Tibial nerve (tissue), 4 donors: ENCODE measurements around the gene TOM1L1. TPM values are rescaled to one million over a fixed set of nuclear protein-coding genes. Genes with fewer than 3 reads are reported as not detected.

Experiments used
- DNase-seq, 2 donors: peaks; one replicate each; pipeline ENCODE4 v3.0.0-alpha.2; 2019; ENCODE audit warnings: low spot score in 2 of 2
- H3K27ac ChIP-seq, 4 donors: fragments of 200-600 bp; sonication (generic) in 3 of 4; one replicate each; pipeline ENCODE4 v1.5.1; 2017 to 2019; ENCODE audit warnings: mild to moderate bottlenecking in 1 of 4
- H3K27me3 ChIP-seq, 2 donors: fragments of 200-600 bp; sonication (generic) in 1 of 2; one replicate each; pipeline versions ENCODE4 v1.5.1 to v1.6.0; 2017 to 2019
- H3K36me3 ChIP-seq, 3 donors: fragments of 200-600 bp; sonication (generic); one replicate each; pipeline ENCODE4 v1.5.1; 2018 to 2019
- H3K4me1 ChIP-seq, 4 donors: fragments of 200-600 bp; sonication (generic) in 3 of 4; one replicate each; pipeline ENCODE4 v1.5.1; 2017 to 2019
- H3K4me3 ChIP-seq, 4 donors: fragments of 200-600 bp; sonication (generic) in 3 of 4; one replicate each; pipeline ENCODE4 v1.5.1; 2017 to 2019; ENCODE audit warnings: mild to moderate bottlenecking in 1 of 4, moderate library complexity in 1 of 4
- H3K9me3 ChIP-seq, 4 donors: fragments of 200-600 bp; sonication (generic) in 3 of 4; one replicate each; pipeline ENCODE4 v1.5.1; 2017 to 2019
- EP300 ChIP-seq, 2 donors: sonication (generic); formaldehyde crosslinking; IDR thresholded peaks; one replicate each; pipeline ENCODE4 v1.6.1; 2017; ENCODE audit warnings: antibody characterized with exemption in 2 of 2, mild to moderate bottlenecking in 1 of 2
- POLR2A ChIP-seq, 2 donors: fragments of 450-650 bp; IDR thresholded peaks; one replicate each; pipeline ENCODE4 v1.6.1; 2017; ENCODE audit warnings: antibody characterized with exemption in 2 of 2, mild to moderate bottlenecking in 2 of 2, moderate library complexity in 2 of 2
- WGBS, 2 donors: methylation state at CpG; one replicate each; pipeline ENCODE4 v1.1.5; 2018; 5-methylcytosine and 5-hydroxymethylcytosine counted together
- total RNA-seq, 4 donors: library from RNA; depleted of rRNA; stranded (reverse); fragments of >200 nt; gene quantifications; one replicate each; pipeline ENCODE4 v1.1.0, GENCODE V29; 2016
- TF ChIP-seq, protein P1 (sequence below), 5 experiments: fragments of 200-600 bp in 3 of 5; fragments of 450-650 bp in 2 of 5; sonication (generic) in 3 of 5; IDR thresholded peaks; one replicate each; pipeline ENCODE4 v1.5.1; 2016 to 2019; ENCODE audit warnings: antibody characterized with exemption in 5 of 5, mild to moderate bottlenecking in 3 of 5, moderate library complexity in 2 of 5

Gene TOM1L1
- total RNA-seq, 4 donors from 2014 or later = 8.6 to 27.4 (median 17.1) TPM

DNA sequence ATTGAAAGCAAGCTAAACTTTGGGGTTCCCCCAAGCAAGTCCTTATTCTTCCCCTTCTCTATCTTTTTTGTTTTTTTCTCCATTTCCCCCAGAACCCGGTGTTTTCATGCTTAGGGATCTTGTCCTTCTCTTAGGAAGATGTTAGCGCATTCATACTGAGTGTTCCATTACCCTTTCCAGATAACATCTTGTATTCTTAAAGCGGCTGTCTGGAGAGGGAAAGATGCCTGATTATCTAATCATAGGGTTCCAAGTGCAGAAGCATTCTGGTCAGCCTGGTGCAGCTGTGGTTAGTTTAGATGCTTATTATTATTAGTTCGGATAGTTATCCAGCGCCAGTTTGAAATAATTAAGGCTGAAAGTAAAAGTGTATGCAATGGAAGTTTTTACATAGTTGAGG, 2.0 kb downstream of the TOM1L1 start:
- 80 to 83% methylated on average over 5 of the region's 5 CpGs for WGBS, 2 donors
- Histone ChIP-seq H3K36me3 (no peaks in the 10 kb centered on the region), H3K4me1 (peaks cover 0 to 21% (median 0%) of the 10 kb centered on the region in 4 donors), H3K27ac (no peak overlapping the region), H3K27me3 (peaks cover 0 to 5% of the 10 kb centered on the region in 2 donors), H3K9me3 (no peaks in the 10 kb centered on the region), H3K4me3 (no peak overlapping the region)
- TF ChIP-seq, protein P1, sequence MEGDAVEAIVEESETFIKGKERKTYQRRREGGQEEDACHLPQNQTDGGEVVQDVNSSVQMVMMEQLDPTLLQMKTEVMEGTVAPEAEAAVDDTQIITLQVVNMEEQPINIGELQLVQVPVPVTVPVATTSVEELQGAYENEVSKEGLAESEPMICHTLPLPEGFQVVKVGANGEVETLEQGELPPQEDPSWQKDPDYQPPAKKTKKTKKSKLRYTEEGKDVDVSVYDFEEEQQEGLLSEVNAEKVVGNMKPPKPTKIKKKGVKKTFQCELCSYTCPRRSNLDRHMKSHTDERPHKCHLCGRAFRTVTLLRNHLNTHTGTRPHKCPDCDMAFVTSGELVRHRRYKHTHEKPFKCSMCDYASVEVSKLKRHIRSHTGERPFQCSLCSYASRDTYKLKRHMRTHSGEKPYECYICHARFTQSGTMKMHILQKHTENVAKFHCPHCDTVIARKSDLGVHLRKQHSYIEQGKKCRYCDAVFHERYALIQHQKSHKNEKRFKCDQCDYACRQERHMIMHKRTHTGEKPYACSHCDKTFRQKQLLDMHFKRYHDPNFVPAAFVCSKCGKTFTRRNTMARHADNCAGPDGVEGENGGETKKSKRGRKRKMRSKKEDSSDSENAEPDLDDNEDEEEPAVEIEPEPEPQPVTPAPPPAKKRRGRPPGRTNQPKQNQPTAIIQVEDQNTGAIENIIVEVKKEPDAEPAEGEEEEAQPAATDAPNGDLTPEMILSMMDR (IDR thresholded peaks at IDR 0.05) = no peak
- no peak for TF ChIP-seq POLR2A (IDR thresholded peaks at IDR 0.05)
- TF ChIP-seq EP300 (IDR thresholded peaks at IDR 0.05) = no peak
- no peak for DNase-seq

- WGBS, 2 donors = 11 to 36% methylated on average over 1 of the region's 1 CpG
- no peak for DNase-seq
- H3K27ac ChIP-seq = no peak overlapping the region
- no peaks in the 10 kb centered on the region for H3K9me3 ChIP-seq
- H3K36me3 ChIP-seq = no peaks in the 10 kb centered on the region
- peaks cover 0 to 21% (median 0%) of the 10 kb centered on the region in 4 donors for H3K4me1 ChIP-seq
- peaks cover 0 to 5% of the 10 kb centered on the region in 2 donors for H3K27me3 ChIP-seq
- no peak overlapping the region for H3K4me3 ChIP-seq
- no peak for TF ChIP-seq EP300 (IDR thresholded peaks at IDR 0.05)
- TF ChIP-seq, protein P1 (IDR thresholded peaks at IDR 0.05) = no peak
- TF ChIP-seq POLR2A (IDR thresholded peaks at IDR 0.05) = no peak
These were observed 2.7 kb downstream of the TOM1L1 start for GRCh38 chr17:54903375-54903774.

GRCh38 chr17:54906683-54907082, 6.0 kb downstream of the TOM1L1 start:
- WGBS, 2 donors = 86 to 88% methylated on average over 7 of the region's 7 CpGs

GRCh38 chr17:54907376-54907775, 6.7 kb downstream of the TOM1L1 start:
- Histone ChIP-seq H3K4me3 (no peak overlapping the region), H3K36me3 (no peaks in the 10 kb centered on the region), H3K9me3 (no peaks in the 10 kb centered on the region), H3K27ac (no peak overlapping the region), H3K4me1 (no peaks in the 10 kb centered on the region), H3K27me3 (no peaks in the 10 kb centered on the region)
- TF ChIP-seq, protein P1 (IDR thresholded peaks at IDR 0.05) = no peak
- TF ChIP-seq EP300 (IDR thresholded peaks at IDR 0.05) = no peak
- no peak for TF ChIP-seq POLR2A (IDR thresholded peaks at IDR 0.05)
- 95 to 97% methylated on average over 5 of the region's 5 CpGs for WGBS, 2 donors
- no peak for DNase-seq

More at GRCh38 chr17:54906683-54907082, 6.0 kb downstream of the TOM1L1 start:
- Histone ChIP-seq H3K27me3 (no peaks in the 10 kb centered on the region), H3K9me3 (no peaks in the 10 kb centered on the region), H3K4me1 (peaks cover 0 to 1% (median 0%) of the 10 kb centered on the region in 4 donors), H3K4me3 (no peak overlapping the region), H3K27ac (no peak overlapping the region), H3K36me3 (no peaks in the 10 kb centered on the region)
- DNase-seq = no peak
- TF ChIP-seq POLR2A (IDR thresholded peaks at IDR 0.05) (no peak), EP300 (IDR thresholded peaks at IDR 0.05) (no peak)
- TF ChIP-seq, protein P1 (IDR thresholded peaks at IDR 0.05) = no peak

DNA sequence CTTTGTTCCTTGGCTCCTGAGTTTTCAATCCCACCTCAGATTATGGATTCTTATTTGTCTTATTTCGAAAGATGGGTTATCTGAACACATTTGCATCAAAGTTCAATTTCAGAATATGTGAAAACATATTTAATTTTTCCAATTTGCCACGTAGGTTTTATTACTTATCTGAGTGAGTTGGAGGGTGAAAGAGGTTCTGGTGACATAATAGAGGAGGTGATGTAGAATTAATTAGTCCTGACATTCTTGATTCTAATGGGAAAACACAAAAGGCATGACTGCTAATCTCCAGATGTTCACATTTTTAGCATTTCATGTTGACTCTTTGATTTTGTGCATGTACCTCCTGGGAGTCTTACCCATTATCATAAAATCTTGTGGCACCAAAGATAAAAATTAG, 9.1 kb downstream of the TOM1L1 start:
- no peak overlapping the region for H3K27ac ChIP-seq
- TF ChIP-seq POLR2A (IDR thresholded peaks at IDR 0.05) (no peak), EP300 (IDR thresholded peaks at IDR 0.05) (no peak)
- TF ChIP-seq, protein P1 (IDR thresholded peaks at IDR 0.05) = no peak
- DNase-seq = no peak
- H3K36me3 ChIP-seq = peaks cover 0 to 10% (median 0%) of the 10 kb centered on the region in 3 donors
- H3K4me1 ChIP-seq = no peaks in the 10 kb centered on the region
- WGBS, 2 donors = 88 to 95% methylated on average over 2 of the region's 2 CpGs
- H3K27me3 ChIP-seq = no peaks in the 10 kb centered on the region
- H3K4me3 ChIP-seq = no peak overlapping the region
- no peaks in the 10 kb centered on the region for H3K9me3 ChIP-seq
